ENCODE measurements around the gene RPS6KA2. TPM values are rescaled to one million over a fixed set of nuclear protein-coding genes. Genes with fewer than 3 reads are reported as not detected.
A peak's percentile ranks its signal among the peaks of the same experiment; 100 is the strongest.
"Not testable (repeated sequence)": the region's sequence is repeated elsewhere in the genome, so short reads cannot be mapped to it uniquely, and the experiment has no call there.

The RPS6KA2 gene
- total RNA-seq, 3 donors from 2014 or later = 2.8 to 6.2 (median 6.0) TPM

DNA sequence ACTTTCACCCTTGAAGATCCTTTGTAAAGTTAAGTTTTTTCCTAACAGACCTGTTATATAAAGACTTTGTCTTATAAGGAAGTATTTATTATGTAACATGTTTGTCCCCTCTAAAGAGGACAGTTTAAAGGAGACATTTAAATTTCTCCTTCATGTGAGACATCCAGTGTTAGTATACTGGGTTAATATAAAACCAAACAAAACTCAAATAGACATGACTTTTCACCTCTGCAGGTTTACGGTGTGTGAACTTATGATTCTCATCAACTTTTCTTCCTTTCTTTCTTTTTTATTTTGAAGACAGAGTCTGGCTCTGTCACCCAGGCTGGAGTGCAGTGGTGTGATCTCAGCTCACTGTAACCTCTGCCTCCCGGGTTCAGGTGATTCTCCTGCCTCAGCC is 226.9 kb downstream of the RPS6KA2 start:
- no peaks in the 10 kb centered on the region for H3K9me3 Mint-ChIP-seq
- no peak overlapping the region for H3K4me3 Mint-ChIP-seq
- peaks cover 4% of the 10 kb centered on the region for H3K4me1 Mint-ChIP-seq (ENCODE audit: low read depth)
- DNase-seq = no peak
- ATAC-seq = no peak
- peaks cover 7% of the 10 kb centered on the region for H3K27me3 Mint-ChIP-seq (ENCODE audit: low read depth)
- H3K36me3 Mint-ChIP-seq (ENCODE audit: insufficient read depth) = no peaks in the 10 kb centered on the region

GRCh38 chr6:166398348-166398747 is 228.7 kb downstream of the RPS6KA2 start:
- ATAC-seq (no peak), DNase-seq (no peak)
- H3K36me3 Mint-ChIP-seq (ENCODE audit: insufficient read depth) = no peaks in the 10 kb centered on the region
- no peaks in the 10 kb centered on the region for H3K9me3 Mint-ChIP-seq
- H3K4me1 Mint-ChIP-seq (ENCODE audit: low read depth) = peaks cover 4% of the 10 kb centered on the region
- peaks cover 14% of the 10 kb centered on the region for H3K27me3 Mint-ChIP-seq (ENCODE audit: low read depth)
- H3K4me3 Mint-ChIP-seq = no peak overlapping the region

GRCh38 chr6:166397849-166398248 is 229.2 kb downstream of the RPS6KA2 start:
- H3K36me3 Mint-ChIP-seq (ENCODE audit: insufficient read depth) = no peaks in the 10 kb centered on the region
- peaks cover 17% of the 10 kb centered on the region for H3K27me3 Mint-ChIP-seq (ENCODE audit: low read depth)
- DNase-seq = no peak
- H3K9me3 Mint-ChIP-seq = no peaks in the 10 kb centered on the region
- peaks cover 4% of the 10 kb centered on the region for H3K4me1 Mint-ChIP-seq (ENCODE audit: low read depth)
- no peak overlapping the region for H3K4me3 Mint-ChIP-seq
- ATAC-seq = no peak

DNA sequence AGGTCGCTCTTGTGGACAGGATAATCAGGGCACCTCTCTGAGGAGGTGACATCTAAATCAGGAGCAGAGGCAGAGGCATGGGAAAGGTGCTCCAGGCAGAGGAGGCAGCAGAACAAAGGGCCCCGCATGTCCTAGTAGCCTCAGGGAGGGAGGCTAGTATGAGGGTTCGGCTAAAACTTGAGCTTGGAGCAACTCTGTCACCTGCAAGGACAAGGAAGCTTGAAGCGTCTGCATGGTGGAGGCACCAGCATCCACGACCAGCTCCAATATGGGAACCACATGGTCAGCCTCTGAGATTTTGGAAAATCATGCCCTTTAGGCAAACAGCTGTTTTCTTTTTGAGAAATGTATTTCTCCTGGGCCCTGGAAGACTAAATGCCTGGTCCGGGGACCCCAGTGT is 231.3 kb downstream of the RPS6KA2 start:
- no peaks in the 10 kb centered on the region for H3K36me3 Mint-ChIP-seq (ENCODE audit: insufficient read depth)
- no peak for DNase-seq
- H3K27me3 Mint-ChIP-seq (ENCODE audit: low read depth) = peaks cover 17% of the 10 kb centered on the region
- ATAC-seq = no peak
- peaks cover 2% of the 10 kb centered on the region for H3K4me1 Mint-ChIP-seq (ENCODE audit: low read depth)
- no peaks in the 10 kb centered on the region for H3K9me3 Mint-ChIP-seq
- no peak overlapping the region for H3K4me3 Mint-ChIP-seq

- H3K27me3 Mint-ChIP-seq (ENCODE audit: low read depth) = peaks cover 17% of the 10 kb centered on the region
- ATAC-seq = no peak
- no peaks in the 10 kb centered on the region for H3K4me1 Mint-ChIP-seq (ENCODE audit: low read depth)
- no peak for DNase-seq
- H3K9me3 Mint-ChIP-seq = no peaks in the 10 kb centered on the region
- no peak overlapping the region for H3K4me3 Mint-ChIP-seq
- H3K36me3 Mint-ChIP-seq (ENCODE audit: insufficient read depth) = no peaks in the 10 kb centered on the region
These were observed 231.7 kb downstream of the RPS6KA2 start for GRCh38 chr6:166395351-166395750.

GRCh38 chr6:166394036-166394892 is 232.8 kb downstream of the RPS6KA2 start:
- ATAC-seq = no peak
- no peak overlapping the region for H3K4me3 Mint-ChIP-seq

GRCh38 chr6:166393535-166393823 is 233.6 kb downstream of the RPS6KA2 start:
- H3K4me3 Mint-ChIP-seq = no peak overlapping the region
- no peak for ATAC-seq
- peaks cover 15% of the 10 kb centered on the region for H3K27me3 Mint-ChIP-seq (ENCODE audit: low read depth)

More at GRCh38 chr6:166394036-166394892, 232.8 kb downstream of the RPS6KA2 start:
- H3K4me1 Mint-ChIP-seq (ENCODE audit: low read depth) = no peaks in the 10 kb centered on the region
- H3K27me3 Mint-ChIP-seq (ENCODE audit: low read depth) = peaks cover 17% of the 10 kb centered on the region
- no peak for DNase-seq
- H3K36me3 Mint-ChIP-seq (ENCODE audit: insufficient read depth) = no peaks in the 10 kb centered on the region
- no peaks in the 10 kb centered on the region for H3K9me3 Mint-ChIP-seq

DNA sequence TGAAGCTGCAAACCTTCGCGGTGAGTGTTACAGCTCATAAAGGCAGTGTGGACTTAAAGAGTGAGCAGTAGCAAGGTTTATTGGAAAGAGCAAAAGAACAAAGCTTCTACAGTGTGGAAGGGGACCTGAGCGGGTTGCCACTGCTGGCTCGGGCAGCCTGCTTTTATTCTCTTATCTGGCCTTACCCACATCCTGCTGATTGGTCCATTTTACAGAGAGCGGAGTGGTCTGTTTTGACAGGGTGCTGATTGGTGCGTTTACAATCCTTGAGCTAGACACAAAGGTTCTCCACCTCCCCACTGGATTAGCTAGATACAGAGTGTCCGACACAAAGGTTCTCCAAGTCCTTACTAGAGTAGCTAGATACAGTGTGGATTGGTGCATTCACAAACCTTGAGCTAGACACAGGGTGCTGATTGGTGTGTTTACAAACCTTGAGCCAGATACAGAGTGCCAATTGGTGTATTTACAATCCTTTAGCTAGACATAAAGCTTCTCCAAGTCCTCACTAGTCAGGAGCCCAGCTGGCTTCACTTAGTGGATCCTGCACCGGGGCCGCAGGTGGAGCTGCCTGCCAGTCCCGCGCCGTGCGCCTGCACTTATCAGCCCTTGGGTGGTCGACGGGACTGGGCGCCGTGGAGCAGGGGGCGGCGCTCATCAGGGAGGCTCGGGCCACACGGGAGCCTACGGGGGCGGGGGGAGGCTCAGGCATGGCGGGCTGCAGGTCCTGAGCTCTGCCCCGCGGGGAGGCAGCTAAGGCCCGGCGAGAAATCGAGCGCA is 234.1 kb downstream of the RPS6KA2 start:
- not testable (repeated sequence) for H3K9me3 Mint-ChIP-seq; H3K36me3 Mint-ChIP-seq (ENCODE audit: insufficient read depth); DNase-seq; H3K4me1 Mint-ChIP-seq (ENCODE audit: low read depth); ATAC-seq; H3K4me3 Mint-ChIP-seq
- peaks cover 15% of the 10 kb centered on the region for H3K27me3 Mint-ChIP-seq (ENCODE audit: low read depth)

More at GRCh38 chr6:166393535-166393823, 233.6 kb downstream of the RPS6KA2 start:
- DNase-seq = no peak
- Mint-ChIP-seq H3K9me3 (no peaks in the 10 kb centered on the region), H3K4me1 (ENCODE audit: low read depth) (no peaks in the 10 kb centered on the region), H3K36me3 (ENCODE audit: insufficient read depth) (no peaks in the 10 kb centered on the region)

DNA sequence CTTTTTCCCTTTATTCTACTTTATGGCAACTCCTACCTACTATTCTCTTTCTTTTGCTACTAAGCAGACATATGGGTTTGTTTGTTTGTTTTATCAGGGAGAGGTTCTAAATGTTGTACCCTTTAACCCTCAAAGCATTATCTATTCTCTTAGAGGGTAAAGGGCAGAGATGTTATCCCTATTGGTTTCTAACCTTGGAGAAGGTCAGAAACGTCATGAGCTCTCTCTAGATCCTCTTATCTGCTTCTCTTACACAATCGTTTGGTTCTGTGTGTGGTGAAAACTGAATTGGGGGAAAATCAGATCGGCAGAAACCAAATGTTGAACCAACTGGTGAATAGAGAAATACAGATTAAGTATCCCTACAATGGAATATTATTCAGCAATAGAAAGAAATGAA is 237.9 kb downstream of the RPS6KA2 start:
- no peak for ATAC-seq

GRCh38 chr6:166388290-166389004 is 238.6 kb downstream of the RPS6KA2 start:
- DNase-seq = no peak
- H3K36me3 Mint-ChIP-seq (ENCODE audit: insufficient read depth) = no peaks in the 10 kb centered on the region
- ATAC-seq = no peak
- H3K27me3 Mint-ChIP-seq (ENCODE audit: low read depth) = peaks cover 4% of the 10 kb centered on the region
- H3K9me3 Mint-ChIP-seq = no peaks in the 10 kb centered on the region
- no peak overlapping the region for H3K4me3 Mint-ChIP-seq
- peaks cover 6% of the 10 kb centered on the region for H3K4me1 Mint-ChIP-seq (ENCODE audit: low read depth)

More for the DNA sequence above, 237.9 kb downstream of the RPS6KA2 start:
- Mint-ChIP-seq H3K4me3 (no peak overlapping the region), H3K9me3 (no peaks in the 10 kb centered on the region), H3K27me3 (ENCODE audit: low read depth) (peaks cover 4% of the 10 kb centered on the region), H3K36me3 (ENCODE audit: insufficient read depth) (no peaks in the 10 kb centered on the region), H3K4me1 (ENCODE audit: low read depth) (peaks cover 2% of the 10 kb centered on the region)
- no peak for DNase-seq

GRCh38 chr6:166387642-166388289 is 239.3 kb downstream of the RPS6KA2 start:
- ATAC-seq (no peak), DNase-seq (no peak)
- Mint-ChIP-seq H3K9me3 (no peaks in the 10 kb centered on the region), H3K36me3 (ENCODE audit: insufficient read depth) (no peaks in the 10 kb centered on the region), H3K27me3 (ENCODE audit: low read depth) (no peaks in the 10 kb centered on the region), H3K4me1 (ENCODE audit: low read depth) (peaks cover 6% of the 10 kb centered on the region), H3K4me3 (no peak overlapping the region)

DNA sequence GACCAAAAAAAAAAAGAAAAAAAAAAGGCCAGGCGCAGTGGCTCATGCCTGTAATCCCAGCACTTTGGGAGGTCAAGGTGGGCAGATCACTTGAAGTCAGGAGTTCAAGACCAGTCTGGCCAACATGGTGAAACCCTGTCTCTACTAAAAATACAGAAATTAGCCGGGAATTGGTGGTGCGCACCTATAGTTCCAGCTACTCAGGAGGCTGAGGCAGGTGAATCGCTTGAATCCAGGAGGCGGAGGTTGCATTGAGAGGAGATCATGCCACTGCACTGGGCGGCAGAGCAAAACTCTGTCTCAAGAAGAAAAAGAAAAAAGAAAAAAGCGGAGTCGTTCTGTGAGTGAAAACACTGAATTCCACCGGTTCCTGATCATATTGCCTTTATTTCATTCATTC is 240.0 kb downstream of the RPS6KA2 start:
- H3K4me3 Mint-ChIP-seq; DNase-seq; H3K4me1 Mint-ChIP-seq (ENCODE audit: low read depth); H3K9me3 Mint-ChIP-seq; ATAC-seq; H3K27me3 Mint-ChIP-seq (ENCODE audit: low read depth); H3K36me3 Mint-ChIP-seq (ENCODE audit: insufficient read depth): not testable (repeated sequence)

DNA sequence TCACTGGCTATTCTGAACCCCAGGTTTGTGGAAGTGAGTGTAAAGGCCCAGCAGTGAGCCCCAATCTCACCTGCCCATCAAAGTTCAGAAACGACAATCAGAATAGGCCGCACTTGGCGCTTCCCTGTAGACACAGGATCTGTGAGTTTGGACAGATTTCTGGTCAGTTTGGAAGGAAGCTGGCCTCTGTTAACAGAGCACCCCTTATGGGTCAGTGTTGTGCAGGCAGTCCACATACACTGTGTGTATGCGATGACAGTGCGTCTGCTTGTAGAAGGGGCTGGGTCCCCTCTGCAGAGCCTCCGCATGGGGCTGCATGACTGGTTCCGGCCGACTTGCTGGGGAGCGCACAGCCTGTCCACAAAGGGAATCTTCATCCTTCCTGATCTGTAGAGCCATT is 240.9 kb downstream of the RPS6KA2 start:
- Mint-ChIP-seq H3K4me3 (no peak overlapping the region), H3K9me3 (no peaks in the 10 kb centered on the region), H3K36me3 (ENCODE audit: insufficient read depth) (no peaks in the 10 kb centered on the region), H3K27me3 (ENCODE audit: low read depth) (no peaks in the 10 kb centered on the region), H3K4me1 (ENCODE audit: low read depth) (peaks cover 11% of the 10 kb centered on the region)
- no peak for ATAC-seq
- no peak for DNase-seq

DNA sequence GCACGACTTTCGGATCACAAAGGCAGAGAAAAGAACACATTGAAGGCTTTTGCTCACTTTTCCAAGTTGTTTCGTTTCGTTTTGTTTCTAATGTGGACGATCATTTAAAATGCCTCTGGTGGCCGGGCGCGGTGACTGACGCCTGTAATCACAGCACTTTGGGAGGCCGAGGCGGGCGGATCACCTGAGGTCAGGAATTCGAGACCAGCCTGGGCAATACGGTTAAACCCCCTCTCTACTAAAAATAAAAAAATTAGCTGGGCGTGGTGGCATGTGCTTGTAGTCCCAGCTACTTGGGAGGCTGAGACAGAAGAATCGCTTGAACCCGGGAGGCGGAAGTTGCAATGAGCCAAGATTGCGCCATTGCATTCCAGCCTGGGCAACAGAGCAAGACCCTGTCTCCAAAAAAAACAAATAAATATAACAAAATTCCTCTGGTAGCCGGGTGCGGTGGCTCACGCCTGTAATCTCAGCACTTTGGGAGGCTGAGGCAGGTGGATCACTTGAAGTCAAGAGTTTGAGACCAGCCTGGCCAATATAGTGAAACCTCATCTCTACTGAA is 243.2 kb downstream of the RPS6KA2 start:
- not testable (repeated sequence) for H3K36me3 Mint-ChIP-seq (ENCODE audit: insufficient read depth); ATAC-seq; H3K27me3 Mint-ChIP-seq (ENCODE audit: low read depth); H3K9me3 Mint-ChIP-seq; DNase-seq
- Mint-ChIP-seq H3K4me1 (ENCODE audit: low read depth) (peaks cover 11% of the 10 kb centered on the region), H3K4me3 (peak overlapping the region; percentile 84)

All from activated T-cell treated with anti-CD3 and anti-CD28 coated beads, Interleukin-2, amount 50 U/mL, for 4 hours (primary cell).